Activated naive CD8-positive, alpha-beta T cell treated with anti-CD3 and anti-CD28 coated beads, Interleukin-2, amount 50 U/mL, for 16 hours (primary cell): ENCODE measurements around the gene SIL1.

ENCODE experiments used
- DNase-seq: peaks from one replicate; pipeline ENCODE4 v3.0.0-alpha.2; 2020; ENCODE audit warnings: low read depth, low spot score

SIL1 gene

DNA sequence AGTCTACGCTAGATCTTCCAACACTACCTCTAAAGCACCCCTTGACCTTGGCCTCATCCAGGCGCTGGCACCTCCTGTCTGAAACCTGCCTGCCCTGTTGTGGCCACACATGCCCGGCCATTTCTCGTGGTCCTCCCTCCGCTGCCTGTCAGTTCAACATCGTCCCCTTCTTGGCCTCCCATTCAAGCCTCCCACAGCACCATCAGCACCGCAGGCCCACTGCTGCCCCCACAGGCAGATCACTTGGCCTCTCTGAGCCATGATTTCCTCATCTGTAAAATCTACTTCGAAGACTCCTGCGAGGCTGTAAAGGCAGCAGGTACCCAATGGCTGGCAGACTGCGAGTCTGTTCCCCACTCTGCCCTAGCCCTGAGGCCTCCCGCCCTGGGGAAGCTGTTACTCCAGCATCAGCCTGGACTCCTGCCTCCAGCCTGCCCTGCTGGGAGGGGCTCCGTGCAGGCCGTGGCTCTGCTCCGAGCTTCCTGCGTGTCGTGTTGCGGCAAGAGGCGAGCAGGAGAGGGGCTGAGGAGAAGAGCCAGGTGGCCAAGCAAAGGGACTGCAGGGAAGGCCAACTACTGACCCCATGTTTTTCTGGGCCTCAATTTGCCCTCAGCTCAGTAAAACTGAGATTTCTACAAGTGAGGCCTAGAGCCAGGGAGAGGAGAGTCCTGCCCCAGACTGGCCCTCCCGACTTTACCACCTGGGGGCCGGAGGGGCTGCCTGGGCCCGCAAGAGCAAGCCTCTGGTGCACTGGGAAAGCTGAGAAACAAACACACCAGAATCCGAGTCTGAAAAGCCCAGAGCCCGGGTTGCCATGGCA, 252.5 kb downstream of the SIL1 start:
- no peak for DNase-seq

DNA sequence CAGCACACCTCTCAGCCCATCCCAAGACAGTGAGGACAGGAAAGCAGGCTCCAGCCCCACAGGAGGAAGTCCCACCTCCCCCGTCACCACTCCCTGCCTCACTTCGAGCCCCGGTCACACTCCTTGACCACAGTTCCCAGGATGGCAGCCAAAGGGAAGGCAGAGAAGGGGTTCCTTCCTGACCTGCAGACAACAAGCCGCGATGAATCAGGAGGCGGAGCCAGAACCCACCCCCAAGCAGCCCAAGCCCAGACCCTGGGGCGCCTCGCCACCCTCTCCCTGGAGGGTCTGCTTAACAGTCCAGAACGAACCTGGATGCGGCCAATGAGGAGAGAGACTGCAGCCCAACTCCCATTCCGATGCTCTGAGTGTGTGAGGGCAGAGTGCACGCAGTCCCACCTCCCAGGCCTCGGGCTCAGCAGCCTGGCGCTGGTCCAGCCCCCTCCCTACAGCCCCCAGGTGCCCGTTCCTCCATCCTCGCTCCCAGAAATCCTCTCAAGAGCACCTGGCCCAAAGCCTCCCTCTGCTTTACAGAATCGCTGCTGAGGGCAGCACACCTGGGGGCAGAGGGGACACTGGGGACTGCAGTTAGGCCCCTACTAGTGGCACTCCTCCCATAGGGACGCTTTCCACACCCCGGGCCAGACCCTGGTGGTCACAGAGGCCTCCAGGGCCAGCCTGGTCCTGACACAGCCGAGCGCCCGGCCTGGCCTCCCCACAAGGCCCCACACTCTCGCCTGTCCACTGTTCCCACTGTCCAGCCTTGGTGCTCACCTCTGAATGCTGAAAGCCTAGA, 253.4 kb downstream of the SIL1 start:
- DNase-seq: no peak

DNA sequence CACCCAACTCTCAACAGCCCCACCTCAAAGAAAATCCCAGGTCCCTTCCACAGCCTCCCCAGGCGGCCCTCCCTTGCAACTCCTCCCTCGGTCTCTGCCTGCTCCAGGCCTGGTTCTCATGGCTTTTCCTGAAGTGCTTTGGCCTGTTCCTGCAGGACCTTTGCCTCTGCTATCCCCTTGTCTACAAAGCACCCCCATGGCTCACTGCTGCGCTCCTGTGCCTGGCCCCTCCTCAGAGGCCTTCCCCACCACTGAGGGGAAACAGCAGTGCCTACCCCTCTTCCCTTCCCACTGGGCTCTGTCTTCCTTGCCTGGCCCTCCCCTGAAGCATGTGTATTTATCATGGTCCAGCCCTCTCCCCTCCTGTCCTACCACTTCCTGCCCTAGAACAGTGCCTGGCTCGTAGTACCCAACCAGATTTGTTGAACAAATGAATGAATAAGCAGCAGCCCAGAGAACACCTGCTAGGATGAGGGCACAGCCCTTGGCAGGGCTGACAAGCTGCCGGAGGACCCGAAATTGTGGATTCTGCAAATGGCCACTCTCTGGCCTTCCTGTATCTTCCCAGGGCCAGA, 254.5 kb downstream of the SIL1 start:
- no peak for DNase-seq

DNA sequence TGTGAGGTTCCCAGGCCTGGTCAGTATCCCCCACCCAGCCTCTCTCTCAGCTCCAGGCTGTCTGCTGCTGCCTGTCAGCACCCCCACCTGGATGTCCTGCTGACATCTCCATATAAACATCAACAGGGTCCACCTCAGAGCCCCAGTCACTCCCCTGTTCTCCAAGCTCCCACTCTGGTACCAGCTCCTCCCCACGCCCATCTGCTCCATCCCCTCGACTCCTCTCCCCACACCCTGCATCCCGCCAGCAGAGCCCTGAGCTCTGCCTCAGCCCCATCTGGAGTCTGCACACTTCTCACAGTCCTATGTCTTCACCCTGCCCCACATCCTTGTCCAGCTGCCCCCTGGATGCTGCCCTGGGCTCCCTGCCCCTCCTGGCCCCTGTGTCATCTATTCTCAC, 255.3 kb downstream of the SIL1 start:
- DNase-seq: no peak

DNA sequence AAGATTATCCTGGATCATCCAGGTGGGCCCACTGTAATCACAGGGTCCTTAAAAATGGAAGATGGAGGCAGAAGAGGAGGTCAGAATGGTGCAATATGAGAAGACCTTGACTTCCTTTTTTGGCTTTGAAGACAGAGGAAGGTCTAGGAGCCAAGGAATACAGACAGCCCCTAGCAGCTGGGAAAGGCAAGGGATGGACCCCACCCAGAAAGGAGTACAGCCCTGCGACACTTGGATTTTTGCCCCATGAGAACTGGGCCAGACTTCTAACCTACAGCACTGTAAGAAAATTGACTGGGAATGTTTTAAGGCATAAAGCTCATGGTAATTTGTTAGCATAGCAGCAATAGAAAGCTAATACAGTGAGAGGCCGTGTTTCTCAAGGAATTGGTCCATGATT, 256.1 kb downstream of the SIL1 start:
- DNase-seq: no peak

DNA sequence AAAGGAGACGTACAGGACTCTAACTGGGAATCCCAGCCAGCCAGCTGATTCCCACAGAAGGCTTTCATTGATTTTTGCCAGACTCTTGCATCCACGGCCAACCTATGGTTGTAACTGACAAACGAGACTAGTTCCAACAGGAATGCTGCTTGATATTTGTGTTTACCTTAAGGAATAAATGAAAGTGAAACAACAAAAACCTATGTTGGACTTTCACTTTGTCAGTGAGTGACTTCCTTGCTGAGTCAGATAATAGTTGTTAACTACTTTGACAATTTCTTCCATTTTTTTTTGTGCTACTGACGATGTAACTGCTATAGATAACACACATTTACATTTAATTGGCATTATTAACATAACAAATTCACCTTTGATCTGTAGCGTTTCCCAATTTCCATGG, 259.6 kb downstream of the SIL1 start:
- no peak for DNase-seq

DNA sequence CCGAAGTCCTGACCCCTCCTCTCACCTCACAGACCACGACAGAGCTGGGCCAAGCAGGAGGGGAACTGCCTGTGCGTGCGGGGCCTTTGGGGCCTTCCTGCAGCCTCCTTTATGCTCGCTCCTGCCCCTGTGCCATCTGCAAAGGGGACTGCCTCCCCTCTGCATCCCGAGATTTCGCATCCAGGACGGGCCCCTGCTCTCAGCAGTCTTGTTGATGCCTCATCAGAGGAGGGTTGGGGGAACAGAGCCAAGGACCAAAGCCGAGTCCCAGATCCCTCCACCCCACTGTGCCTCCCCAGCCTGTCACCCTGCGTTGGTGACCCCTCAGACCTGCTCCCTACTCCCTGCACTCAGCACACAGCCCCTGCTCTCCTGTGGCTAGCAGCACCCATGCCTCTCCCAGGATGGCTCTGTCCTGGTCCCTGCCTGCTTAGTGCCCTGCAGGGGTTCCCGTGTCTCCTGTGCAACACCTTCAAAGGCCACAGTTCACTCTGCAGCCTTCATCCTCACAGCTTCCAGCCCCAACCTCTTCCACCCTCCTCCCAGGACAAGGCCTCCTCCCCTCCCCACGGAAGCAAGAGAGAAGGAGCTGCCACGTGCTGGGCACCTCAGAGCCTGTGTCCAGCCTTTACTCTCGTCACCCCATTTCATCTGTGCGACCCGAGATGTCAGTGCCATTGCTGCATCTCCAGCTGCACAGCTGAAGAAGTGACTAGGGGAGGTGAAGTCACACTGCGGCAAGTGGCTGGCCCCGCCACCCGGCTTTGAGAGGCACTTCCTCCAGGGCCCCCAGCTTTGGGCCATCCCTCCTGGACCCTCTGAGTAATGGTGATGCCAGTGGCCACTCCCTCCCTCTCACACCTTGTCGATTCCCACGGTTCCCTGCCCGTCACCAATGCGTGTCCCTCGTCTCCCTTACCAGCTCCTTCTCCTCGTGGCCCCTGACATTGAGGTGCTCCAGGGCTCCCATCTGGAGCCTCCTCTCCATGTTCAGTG, 260.5 kb downstream of the SIL1 start:
- DNase-seq: no peak

DNA sequence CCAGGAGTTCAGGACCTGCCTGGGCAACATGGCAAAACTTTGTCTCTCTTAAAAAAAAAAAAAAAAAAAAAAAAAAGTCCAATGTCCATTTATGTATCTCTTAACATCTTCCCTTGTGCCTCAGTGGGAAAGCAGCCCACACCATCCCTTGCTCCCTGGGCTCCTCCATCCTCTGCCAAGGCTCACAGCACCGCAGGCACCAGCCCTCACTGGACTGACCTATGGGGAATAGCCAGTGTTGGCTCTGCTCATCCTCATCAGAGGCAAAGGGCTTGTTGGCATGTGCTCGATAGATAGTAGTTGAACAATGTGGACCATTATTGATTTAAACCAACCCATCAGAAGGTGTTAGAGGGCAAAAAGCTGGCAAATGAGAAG, 261.2 kb downstream of the SIL1 start:
- no peak for DNase-seq

DNA sequence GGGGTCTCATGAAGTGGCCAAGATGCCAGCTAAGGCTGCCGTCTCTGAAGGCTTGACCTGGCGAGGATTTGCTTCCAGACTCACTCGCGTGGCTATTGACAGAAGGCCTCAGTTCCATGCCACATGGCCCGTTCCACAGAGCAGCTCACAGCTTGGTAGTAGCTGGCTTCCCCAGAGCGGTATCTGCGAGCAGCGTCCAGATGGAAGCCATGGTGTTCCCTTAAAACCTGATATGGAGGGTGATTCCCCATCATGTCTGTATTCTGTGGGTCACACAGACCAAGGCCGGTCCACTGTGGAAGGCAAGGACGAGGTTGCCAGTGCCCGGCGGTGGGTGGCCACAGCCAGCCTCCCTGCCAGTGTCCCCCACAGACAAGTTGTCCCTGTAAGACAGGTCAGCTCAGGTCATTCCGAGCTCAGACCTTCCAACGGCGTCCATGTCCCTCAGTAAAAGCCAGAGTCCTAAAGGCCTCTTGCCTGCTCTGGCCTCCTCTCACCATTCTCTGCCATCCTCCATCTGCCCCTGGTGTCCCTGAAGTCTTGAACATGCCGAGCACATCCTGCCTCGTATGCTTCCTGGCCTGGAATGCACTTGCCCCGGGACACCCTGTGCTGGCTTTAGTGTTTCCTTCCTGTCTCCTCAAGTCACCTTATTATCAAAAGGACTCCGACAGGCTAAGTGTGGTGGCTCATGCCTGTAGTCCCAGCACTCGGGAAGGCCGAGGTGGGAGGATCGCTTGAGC, 261.8 kb downstream of the SIL1 start:
- DNase-seq: no peak

DNA sequence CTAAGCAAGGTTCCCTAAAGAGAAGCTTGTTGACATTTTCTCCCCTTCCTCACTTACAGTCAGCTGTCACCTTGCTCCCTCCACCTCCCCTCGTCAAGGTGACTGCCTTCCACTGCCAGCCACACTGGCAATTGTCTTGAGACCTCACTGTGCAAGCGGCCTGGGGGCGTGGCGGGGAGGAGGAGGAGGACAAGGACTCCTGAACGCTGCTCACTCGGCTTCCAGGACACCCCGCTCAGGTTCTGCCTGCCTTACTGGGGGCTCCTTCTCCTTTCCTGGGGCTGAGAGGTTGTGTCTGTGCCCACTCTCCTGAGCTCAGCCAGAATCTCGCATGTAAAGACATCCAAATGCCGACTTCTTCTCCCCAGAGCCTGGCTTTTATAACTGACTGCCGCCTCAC, 262.7 kb downstream of the SIL1 start:
- DNase-seq: no peak

DNA sequence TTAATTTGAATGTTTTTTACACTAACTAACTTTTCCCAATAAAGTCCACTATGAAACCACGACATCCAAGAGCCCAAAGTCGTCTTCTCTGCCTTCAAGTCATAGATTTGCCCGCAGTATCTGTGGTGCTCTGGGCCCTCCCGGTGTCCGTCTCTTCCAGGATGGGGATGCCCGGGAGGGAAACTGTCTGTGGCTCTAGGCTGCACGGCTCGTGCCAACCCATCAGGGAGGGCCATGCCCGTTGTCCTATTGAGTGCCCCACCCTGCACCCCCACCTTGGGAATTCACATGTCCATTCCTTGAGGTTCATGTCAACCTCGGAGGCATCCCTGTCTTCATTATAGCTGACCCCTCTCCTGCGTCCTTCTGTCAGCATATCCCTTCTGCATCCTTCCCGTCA, 263.2 kb downstream of the SIL1 start:
- DNase-seq: no peak

DNA sequence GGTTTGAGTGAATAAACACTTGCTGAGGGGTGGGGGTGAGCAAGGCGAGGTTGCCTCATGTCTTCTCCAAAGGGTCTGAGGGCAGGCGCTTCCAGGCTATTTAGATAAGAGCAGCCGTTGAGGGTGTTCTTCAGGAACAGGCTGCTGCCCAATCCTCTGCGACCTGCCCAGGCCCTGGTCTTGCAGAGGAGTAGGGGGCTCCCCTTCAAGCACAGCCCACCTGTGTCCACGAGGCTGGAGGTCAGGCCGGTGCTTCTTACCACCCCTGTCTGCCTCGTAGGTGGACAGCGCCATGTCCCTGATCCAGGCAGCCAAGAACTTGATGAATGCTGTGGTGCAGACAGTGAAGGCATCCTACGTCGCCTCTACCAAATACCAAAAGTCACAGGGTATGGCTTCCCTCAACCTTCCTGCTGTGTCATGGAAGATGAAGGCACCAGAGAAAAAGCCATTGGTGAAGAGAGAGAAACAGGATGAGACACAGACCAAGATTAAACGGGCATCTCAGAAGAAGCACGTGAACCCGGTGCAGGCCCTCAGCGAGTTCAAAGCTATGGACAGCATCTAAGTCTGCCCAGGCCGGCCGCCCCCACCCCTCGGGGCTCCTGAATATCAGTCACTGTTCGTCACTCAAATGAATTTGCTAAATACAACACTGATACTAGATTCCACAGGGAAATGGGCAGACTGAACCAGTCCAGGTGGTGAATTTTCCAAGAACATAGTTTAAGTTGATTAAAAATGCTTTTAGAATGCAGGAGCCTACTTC, 264.5 kb downstream of the SIL1 start:
- no peak for DNase-seq

DNA sequence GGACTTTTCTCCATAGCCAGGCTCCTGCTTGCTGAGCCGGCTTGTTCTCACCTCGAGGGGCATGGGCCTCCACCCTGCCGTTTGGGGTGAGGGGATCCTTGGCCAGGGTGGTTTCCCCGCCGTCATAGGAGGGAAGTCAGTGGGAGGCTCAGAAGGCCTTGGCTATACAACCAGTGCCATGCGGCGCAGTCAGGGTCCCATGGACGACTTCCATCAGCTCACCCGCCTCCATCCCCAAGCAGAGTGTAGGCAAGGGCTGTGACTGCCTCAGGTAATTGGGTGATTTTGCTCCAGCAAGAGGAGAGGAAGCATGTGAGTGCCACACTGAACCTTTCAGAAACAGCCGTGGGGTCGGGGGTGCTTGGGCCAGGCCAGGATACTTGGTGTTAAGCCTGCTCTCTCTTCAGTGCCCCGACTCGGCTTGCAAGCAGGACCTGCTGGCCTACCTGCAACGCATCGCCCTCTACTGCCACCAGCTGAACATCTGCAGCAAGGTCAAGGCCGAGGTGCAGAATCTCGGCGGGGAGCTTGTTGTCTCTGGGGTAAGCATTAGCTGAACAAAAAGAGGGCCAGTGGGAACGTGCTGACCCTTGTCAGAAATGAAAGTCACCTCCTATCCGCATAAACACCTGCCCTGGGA, 265.9 kb downstream of the SIL1 start:
- no peak for DNase-seq

DNA sequence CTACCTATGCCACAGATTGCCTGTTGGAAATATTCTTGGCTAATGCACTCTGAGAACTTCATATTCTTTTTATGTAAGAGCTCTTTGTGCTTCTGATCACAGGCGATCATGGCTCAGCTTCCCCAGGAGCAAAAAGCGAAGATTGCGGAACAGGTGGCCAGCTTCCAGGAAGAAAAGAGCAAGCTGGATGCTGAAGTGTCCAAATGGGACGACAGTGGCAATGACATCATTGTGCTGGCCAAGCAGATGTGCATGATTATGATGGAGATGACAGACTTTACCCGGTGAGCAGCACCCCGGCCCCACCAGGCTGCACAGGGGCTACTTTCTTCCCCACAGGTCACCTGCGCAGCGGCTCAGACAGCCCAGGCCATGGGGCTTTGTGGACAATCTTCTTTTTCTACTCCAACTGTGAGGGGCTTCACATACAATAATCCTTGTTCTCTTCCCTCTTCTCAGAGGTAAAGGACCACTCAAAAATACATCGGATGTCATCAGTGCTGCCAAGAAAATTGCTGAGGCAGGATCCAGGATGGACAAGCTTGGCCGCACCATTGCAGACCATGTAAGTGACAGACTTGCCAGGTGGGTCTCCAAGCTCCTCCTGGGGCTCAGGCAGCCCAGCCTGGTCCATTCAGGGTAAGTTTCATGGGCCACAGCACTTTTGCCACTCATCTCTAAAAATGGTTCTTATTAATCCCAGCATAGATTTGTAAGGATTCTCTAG, 267.6 kb downstream of the SIL1 start:
- DNase-seq: no peak

DNA sequence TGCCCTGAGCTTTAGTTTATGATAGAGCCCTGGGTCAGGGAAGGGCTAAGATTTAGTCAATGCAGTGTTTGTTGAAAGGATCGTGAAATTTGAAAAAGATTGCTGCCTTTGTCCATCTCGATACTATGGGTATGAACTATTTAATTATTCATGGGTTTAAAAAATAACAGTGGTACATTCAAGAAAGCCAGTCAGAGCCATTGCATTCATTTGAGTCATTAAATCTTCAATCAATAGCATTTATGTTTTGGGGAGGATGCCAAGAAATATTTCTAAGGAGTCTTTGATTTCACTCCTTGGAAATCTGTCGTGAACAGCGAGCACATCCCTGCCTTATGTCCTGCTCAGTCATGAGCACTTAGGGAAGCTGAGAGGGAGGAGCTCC, 268.6 kb downstream of the SIL1 start:
- DNase-seq: no peak

DNA sequence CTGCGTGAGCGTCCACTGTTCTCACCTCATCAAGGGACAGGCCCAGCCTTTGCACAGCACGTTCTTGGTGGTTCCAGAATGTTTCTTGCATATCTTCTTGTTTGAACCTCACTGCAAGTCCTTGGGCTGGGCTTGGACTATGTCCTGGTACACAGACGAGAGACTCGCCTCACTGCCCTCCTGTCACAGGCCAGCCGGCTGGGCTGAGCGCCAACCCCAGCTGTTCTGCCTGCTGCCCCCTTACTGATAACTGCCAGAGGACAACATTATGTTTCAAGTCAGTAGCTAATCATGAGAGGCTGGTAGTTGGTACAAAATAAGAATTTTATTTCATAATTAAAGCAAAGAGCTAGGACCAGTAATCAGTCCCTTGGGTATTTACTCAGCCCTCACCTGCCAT, 270.2 kb downstream of the SIL1 start:
- no peak for DNase-seq

DNA sequence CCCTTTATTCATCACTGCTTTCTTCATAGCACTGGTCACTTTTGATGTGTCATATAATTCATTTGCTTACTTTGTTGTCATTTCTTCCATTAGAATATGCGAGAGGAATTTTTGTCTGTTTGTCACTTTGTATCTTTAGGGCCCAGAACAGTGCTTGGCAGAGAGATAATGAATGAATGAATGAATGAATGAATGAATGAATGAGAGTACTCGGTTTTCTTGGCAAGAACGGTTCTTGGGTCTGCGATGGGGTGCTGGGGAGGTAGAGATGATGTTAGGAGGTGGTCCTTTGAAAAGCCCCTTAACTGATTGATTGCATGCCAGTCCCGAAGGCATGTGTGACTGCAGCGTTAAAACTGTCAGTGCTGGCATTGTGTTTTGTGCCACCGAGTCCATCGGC, 270.6 kb downstream of the SIL1 start:
- no peak for DNase-seq

DNA sequence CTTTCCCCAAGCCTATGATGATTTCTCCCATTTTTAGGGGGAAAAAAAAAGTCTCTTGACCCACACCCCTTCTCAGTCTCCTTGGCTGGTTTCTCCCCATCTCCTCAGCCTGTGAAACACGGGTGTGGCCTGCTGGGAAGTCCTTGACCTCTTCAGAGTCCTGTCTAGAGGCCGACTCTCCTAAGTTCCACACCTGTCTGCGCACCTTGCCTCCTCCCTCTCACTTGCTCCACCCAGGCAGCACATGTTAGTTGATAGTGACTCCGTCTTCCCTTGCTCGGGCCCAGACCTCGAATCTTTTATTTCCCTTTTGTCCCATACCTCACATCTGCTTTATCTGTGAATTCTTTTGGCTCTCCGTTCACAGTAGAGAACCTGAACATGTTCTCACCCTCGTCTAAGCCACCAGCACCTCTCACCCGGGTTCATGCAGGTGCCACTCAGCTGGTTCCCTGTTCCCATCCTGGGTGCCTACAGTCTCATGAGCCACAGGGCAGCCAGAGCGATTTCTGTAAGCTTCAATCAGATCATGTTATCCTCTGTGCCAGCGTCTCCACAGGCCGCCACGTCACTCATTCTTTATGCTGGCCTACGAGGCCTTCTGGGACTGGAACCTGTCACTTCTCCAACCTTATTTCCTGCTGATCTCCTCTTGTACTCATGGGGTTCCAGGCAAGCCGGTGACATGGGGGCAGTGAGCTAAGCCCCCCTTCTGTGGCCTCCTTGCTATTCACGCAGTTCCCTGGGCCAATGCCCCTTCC, 271.3 kb downstream of the SIL1 start:
- no peak for DNase-seq
